ENCODE results near the gene ATP1A1. TPM values are rescaled to one million over a fixed set of nuclear protein-coding genes. Genes with fewer than 3 reads are reported as not detected.

ATP1A1 gene
- total and polyA plus RNA-seq, 9 of the 15 experiments (the other 6 are each of a cell fraction or from before 2014, with no cell fraction given), result 99.3 to 513 (median 234) TPM

- TF ChIP-seq AFF1 (IDR thresholded peaks at IDR 0.05; ENCODE audit: low read depth in 1 of 2, partially characterized antibody in 2 of 2), result peak in 1 of 2 experiments; percentile 39
- peak; percentile 69; the same call in 1 of the 2 replicates for TF ChIP-seq POLR2AphosphoS5 (IDR thresholded peaks at IDR 0.05; ENCODE audit: control insufficient read depth, insufficient read depth, low read depth, low read length)
- peak in 1 of 2 experiments; percentile 56; a peak in 1 of 4 replicates for TF ChIP-seq TRIM24 (IDR thresholded peaks at IDR 0.05)
- TF ChIP-seq, protein P1, sequence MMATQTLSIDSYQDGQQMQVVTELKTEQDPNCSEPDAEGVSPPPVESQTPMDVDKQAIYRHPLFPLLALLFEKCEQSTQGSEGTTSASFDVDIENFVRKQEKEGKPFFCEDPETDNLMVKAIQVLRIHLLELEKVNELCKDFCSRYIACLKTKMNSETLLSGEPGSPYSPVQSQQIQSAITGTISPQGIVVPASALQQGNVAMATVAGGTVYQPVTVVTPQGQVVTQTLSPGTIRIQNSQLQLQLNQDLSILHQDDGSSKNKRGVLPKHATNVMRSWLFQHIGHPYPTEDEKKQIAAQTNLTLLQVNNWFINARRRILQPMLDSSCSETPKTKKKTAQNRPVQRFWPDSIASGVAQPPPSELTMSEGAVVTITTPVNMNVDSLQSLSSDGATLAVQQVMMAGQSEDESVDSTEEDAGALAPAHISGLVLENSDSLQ (IDR thresholded peaks at IDR 0.05), result peak; percentile 95
- TF ChIP-seq FOXJ2 (tag; IDR thresholded peaks at IDR 0.05), result no peak
- no peak for TF ChIP-seq ADNP (tag; IDR thresholded peaks at IDR 0.05)
- no peak for TF ChIP-seq ZNF79 (CRISPR knock-in tag; IDR thresholded peaks at IDR 0.05; ENCODE audit: low read depth)
- no peak for TF ChIP-seq PTRF (tag; IDR thresholded peaks at IDR 0.05)
- TF ChIP-seq DNMT1 (IDR thresholded peaks at IDR 0.05), result no peak
- TF ChIP-seq ESRRA (IDR thresholded peaks at IDR 0.05; ENCODE audit: borderline replicate concordance, low read depth), result peak; percentile 81; the same call in 1 of the 2 replicates
- peak; percentile 58 for TF ChIP-seq ZFP36 (IDR thresholded peaks at IDR 0.05; ENCODE audit: low read depth, low read length, partially characterized antibody)
- TF ChIP-seq CSDE1 (IDR thresholded peaks at IDR 0.05), result no peak
- TF ChIP-seq ZMIZ1 (IDR thresholded peaks at IDR 0.05; ENCODE audit: low read depth in 2 of 2, low read length in 2 of 2), result peak in 1 of 2 experiments; percentile 85; a peak in 1 of 4 replicates
- no peak for TF ChIP-seq NCOA1 (IDR thresholded peaks at IDR 0.05; ENCODE audit: low read depth)
- peak; percentile 98 for TF ChIP-seq FOXA1 (IDR thresholded peaks at IDR 0.05; ENCODE audit: borderline replicate concordance)
- TF ChIP-seq SIN3B (IDR thresholded peaks at IDR 0.05; ENCODE audit: low read depth), result no peak
- no peak for TF ChIP-seq MAFG (tag; conservative IDR thresholded peaks at IDR 0.05)
- TF ChIP-seq JUND (IDR thresholded peaks at IDR 0.05; ENCODE audit: borderline replicate concordance, low read depth, low read length), result peak; percentile 56; the same call in 1 of the 2 replicates
- peak; percentile 61; the same call in 1 of the 3 replicates for TF ChIP-seq JUND (tag; IDR thresholded peaks at IDR 0.05; ENCODE audit: borderline replicate concordance, low read depth, low read length)
- no peak for TF ChIP-seq MAFF (IDR thresholded peaks at IDR 0.05; ENCODE audit: low read length)
These were observed 47.6 kb downstream of the ATP1A1 start (continued) for GRCh38 chr1:116420417-116421200.
